HG02885 (cell line): ENCODE measurements around the gene ABCB9.
"Not testable (repeated sequence)": the region's sequence is repeated elsewhere in the genome, so short reads cannot be mapped to it uniquely, and the experiment has no call there.

ENCODE experiments used
- ATAC-seq: cut with Tn5 transposase; IDR thresholded peaks from one replicate; pipeline ENCODE4 v1.9.1; 2021; ENCODE audit warnings: mild to moderate bottlenecking; ENCODE audit not compliant: unreplicated experiment, poor library complexity

The ABCB9 gene

DNA sequence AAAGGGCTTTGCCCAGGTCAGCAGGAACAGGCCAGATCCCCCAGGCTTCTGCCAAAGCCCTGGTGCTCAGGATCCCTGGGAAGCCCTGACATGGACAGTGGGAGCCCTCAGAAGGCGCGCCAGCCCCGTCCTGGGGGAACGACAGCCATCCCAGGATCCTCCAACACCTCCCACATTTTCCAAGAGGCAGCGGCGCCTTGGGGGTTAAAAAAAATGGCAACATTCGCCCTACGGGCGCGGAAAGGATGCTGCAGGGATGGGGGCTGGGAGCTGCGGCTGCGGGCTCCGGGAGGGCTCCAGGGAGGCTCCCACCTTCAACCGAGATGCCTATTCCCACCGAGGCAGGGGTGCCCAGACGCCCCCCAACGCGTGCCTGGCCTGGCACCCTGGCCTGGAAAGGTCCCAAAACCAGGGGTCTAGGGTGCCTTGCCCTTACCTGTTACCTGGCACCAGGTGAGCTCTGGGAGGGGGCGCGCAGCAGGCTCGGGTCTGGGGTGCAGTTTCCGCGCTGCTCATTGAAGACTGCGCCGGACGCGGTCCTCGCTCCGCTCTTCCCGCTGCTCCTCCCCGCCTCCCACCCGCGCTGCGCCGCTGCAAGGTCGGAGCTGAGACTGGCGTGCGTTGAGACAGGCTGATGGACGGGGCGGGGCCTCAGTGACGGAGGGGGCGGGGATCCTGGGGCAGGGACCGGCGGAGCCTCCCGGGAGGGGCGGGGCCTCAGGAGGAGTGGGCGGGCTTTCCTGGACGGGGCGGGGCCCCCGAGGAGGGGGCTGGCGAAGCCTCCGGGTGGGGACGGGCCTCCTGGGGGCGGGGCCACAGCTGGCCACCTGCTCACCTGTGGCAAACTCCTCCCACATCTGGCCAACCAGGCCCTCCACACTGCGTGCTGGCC is at the start of gene ABCB9:
Gene ABCB9, minus strand, starts transcription at position 613 of the 892 bp plus-strand sequence. CDS start 6,228 bp downstream, outside the sequence.
- peak; percentile 85 for ATAC-seq

DNA sequence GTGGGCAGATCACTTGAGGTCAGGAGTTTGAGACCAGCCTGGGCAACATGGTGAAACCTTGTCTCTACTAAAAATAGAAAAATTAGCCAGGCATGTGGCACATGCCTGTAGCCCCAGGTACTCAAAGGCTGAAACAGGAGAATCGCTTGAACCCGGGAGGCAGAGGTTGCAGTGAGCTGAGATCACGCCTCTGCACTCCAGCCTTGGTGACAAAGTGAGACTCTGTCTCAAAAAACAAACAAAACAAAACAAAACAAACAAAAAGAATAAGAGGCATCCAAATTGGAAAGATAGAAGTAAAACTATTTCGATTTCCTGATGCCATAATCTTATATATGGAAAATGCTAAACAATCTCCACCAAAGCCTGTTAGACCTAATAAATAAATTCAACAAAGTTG is 48.2 kb upstream of the ABCB9 start:
- ATAC-seq: not testable (repeated sequence)

GRCh38 chr12:123013185-123014095 is 47.2 kb upstream of the ABCB9 start:
- no peak for ATAC-seq

DNA sequence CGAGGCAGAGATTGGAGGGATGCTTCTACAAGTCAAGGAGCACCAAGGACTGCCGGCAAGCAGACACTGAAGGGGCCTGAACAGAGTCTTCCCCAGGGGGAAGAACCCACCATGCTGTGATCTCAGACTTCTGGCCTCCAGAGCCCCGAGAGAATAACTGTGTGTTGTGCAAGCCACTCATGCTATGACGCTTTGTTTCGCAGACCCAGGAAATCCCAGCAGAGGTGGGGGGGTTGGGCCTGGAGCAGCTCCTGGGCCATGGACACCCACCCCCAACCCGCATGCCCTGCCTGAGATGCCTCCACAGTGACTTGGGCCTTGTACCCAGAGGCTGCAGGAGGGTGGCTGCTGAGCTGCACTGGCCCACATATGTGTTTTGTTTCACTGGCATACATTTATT is 45.4 kb upstream of the ABCB9 start:
- no peak for ATAC-seq

GRCh38 chr12:123010681-123011080 is 44.4 kb upstream of the ABCB9 start:
- no peak for ATAC-seq

DNA sequence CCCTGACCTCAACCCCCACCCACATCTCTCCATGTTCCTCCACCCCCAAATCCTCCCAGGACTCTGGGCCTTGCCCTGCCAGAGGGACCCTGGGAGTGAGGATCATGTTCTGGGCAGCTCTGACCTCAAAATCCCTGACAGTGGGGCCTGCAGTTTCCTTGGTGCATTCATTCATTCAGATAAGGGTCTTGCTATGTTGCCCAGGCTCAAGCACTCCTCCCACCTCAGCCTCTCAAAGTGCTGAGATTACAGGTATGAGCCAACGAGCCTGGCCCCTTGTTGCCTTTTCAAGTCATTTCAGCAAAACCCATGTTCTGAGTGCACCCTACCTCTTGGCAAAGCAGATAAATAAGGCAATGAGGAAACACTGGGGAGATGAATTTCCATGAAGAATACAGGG is 43.8 kb upstream of the ABCB9 start:
- no peak for ATAC-seq

DNA sequence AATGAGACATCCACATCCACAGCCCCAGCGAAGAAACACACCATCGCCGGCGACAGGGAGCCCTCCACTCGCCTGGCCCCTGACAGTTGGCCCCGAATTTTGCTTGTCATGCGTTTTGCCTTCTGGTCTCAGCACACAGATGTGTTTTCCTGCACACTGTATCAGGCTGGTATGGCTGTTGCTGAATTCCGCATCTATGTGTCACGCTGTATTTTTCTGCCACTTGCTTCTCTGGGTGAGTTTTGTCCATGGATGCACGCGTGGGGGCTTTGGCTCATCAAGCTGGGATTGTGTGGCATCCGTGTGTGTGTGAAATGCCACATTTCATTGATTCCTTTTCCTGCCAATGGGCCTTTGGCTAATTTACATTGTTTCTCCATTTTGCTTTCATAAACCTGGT is 40.7 kb upstream of the ABCB9 start:
- no peak for ATAC-seq

DNA sequence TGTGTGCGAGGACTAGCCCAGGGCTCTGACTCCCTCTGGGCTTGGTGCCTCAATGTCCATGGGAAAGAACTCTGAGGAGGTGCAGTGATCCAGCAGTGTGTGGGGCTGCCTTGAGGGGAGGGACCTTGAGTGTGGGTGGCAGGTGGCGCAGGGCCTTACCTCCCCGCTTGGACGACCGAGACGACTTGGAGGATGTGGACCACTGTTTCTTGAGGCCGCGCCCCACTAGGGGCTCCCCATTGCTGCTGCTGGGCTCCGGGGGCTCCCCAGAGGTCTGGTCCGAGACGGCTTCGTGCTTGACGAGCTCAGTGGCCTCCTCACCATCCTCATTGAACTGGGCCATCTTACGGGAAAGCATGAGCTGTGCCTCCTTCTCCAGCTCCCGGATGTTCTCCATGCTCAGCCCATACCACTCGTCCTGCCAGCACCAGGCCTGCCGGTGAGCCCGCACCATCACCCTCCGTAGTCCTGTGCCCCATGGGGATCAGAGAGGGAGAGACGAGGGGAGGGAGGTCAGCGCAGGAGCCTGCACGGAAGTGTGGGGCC is 38.9 kb upstream of the ABCB9 start:
- no peak for ATAC-seq

DNA sequence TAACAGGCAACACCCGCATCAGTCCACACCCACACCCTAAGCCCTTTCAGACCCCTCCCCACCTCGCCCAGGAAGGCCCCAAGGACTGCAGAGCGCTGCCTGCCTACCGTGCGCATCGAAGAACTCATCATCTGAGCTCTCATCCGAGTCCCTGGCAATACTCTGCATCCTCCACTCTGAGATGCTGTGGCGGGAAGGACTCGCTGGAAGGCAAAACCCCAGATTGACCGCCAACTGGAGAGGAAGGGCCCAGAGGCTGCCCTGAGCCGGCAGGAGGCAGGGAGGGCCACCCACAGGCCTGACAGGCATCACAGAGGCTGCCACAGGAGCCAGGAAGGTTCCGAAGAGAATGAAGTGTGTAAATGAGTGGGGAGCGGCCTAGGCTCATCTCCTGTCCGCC is 38.0 kb upstream of the ABCB9 start:
- ATAC-seq: no peak

GRCh38 chr12:123003257-123003656 is 37.0 kb upstream of the ABCB9 start:
- ATAC-seq: no peak

DNA sequence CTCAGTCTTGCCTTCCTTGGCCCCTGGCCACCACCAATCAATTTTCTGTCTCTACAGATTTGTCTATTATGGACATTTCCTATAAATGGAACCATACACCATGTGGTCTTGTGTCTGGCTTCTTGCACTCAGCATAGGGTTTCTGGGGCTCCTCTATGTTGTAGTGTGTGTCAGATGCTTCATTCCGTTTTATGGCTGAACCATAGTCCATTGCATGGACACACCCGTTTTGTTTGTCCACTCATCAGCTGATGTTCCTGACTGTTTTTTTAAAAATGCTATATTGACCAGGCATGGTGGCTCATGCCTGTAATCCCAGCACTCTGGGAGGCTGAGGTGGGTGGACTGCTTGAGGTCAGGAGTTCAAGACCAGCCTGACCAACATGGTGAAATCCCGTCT is 35.2 kb upstream of the ABCB9 start:
- ATAC-seq: no peak

- ATAC-seq: no peak
Observed at GRCh38 chr12:123000578-123000977, 34.3 kb upstream of the ABCB9 start.

DNA sequence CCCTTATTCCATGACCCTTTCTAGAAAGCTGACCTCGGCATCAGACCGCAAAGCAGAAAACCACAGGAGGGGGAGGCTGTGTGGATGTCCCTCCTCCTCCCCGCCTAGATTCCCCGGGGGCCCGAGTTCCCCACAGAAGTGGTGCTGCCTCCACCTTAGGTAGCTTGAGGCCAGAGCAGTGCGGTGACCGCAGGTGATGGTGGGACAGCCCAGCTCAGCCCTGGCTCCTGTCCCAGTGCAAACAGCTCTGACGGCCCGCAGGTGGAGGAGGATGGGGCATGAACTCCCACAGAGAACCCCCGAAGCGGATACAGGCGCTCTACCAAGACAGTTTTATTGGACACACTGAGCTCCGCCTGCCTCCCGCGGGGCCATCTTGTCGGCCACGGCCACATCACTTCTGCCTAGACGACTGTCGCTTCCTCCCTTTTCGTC is 33.7 kb upstream of the ABCB9 start:
- no peak for ATAC-seq

DNA sequence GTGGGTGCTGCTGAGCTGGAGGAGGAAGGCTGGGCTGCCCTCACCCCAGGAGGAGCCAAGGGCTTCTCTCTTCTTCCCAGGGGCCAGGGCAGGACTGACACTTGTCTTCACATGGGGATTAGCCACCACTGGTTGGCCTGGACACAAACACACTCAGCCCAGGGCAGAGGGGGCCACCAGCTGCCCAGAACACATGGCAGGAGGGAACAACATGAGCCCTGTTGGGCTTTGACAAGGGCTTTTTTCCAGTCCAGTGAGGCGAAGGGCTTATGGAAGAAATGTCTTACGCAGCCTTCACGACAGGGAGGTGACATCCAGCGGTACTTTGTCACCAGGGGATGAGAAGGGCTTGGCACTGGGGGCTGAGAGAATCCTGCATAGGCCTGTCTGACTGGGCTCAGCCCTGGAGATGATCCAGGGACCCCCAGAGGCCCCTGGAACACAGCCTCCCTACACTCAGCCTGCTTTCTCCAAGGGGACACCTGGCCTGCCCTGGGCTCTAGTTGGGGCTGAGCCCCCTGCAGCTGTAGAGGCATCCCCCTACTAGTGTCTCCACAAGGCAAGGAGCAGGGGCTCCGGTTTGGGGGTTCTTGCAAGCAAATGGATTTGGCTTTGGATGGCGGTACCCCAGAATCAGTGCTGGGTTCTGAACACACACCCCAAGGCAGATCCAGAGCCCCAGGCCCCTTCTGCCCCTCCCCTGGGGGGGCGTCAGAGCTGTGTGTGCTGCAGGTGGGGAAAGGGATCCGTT is 33.1 kb upstream of the ABCB9 start:
- no peak for ATAC-seq

DNA sequence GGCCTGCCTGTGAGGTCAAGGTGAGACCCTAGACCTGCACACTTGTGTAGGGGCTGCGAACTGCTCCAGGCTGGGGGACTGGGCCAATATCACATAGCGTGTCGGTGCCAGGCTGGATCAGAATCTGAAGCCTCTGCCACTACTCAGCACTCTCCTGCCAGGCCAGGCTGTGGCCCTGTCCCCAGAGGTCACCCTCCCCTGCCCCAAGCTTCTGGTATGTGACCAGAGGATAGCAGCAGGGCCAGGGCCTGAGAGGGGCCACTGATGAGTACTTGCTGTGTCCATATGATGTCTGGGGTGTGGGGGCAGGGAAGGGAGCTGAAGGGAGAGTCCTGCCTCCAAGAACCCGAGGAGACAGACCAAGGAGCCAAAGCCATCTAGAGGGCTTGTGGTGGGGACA is 32.1 kb upstream of the ABCB9 start:
- ATAC-seq: no peak

DNA sequence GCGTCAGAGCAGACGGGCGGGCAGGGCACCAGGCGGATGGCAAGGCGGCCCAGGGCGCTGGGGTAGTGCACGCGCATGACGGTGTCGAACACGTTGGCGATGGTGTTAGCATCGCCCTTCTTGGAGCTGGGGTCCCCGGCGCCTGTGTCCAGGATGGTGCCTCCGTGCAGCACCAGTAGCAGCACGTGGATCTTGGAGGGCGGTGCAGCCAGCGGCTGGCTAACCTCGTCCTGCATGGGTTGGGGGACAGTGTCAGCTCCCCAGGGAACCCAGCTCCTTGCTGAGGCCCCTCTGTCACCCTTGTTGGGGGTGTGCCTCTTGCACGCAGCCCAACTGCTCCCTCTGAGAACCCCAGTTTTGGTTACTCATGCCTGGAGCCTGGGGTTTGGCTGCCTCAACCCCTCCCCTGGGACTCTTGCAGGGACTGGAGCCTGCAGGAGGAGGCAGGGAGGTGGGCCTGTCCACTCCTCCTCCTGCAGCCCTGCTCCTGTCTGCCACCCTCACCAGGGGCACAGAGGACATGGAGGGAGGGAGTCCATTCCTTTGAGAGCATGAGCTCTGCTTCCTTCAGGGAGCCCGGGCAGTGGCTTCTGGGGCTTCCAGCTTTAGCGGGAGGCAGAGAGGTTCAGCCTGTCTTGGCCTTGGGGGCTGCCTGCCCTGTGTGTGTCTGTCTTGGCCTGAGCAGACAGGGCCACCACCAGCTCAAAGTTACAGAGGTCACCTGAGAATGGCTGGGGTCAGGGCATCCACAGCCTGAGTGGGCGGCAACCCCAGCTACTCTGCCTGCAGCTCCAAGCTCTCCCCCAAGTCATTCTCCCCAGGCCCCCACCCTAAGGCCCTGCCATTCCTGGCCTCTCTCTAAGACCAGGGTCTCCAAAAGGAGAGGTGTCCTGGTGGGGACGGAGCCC is 31.3 kb upstream of the ABCB9 start:
- no peak for ATAC-seq

GRCh38 chr12:122996621-122997342 is 30.5 kb upstream of the ABCB9 start:
- ATAC-seq: no peak

GRCh38 chr12:122996188-122996601 is 29.9 kb upstream of the ABCB9 start:
- no peak for ATAC-seq
